ENCODE results near the gene GRHPR. TPM values are rescaled to one million over a fixed set of nuclear protein-coding genes. Genes with fewer than 3 reads are reported as not detected.

The GRHPR gene
- total and polyA plus RNA-seq, 10 of the 15 experiments (the other 5 are each of a cell fraction or from before 2014, with no cell fraction given): 52.4 to 194 (median 126) TPM

DNA sequence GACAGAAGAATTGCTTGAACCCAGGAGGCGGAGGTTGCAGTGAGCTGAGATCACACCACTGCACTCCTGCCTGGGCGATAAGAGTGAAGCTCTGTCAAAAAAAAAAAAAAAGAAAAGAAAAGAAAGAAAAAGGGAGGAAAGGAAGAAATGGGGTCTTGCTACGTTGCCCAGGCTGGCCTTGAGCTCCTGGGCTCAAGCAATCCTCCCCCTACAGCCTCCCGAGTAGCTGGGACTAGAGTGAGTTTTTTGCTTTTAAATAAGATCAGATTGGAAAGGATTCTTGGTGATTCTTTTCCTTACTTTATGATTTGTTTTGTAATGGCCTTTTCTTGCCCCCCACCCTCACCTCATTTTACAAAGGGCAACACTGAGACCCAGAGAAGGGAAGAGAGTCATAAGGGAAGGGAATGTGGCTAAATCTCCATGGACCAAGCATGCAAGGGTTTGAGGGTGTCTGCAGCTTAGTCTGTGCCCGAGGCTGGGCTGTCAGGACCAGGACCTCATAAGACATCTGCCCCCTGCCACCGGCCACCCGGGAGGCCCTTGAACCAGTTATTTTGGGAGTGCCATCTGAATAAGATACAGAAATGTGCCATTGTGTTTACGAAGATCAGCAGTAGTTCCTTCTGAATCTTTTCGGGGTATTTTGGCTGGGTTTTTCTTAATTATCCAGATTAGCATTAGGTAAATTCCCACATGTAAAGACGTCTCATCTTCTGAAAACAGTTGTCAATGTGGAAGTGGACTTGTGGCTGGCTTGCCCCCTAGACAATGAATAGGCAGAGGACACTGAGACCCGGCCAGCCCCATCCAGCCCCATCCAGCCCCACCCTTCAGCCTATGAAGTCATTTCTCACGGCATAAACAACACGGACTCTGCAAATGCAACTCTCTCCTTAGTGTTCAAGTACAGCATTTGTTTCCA lies 44.5 kb upstream of the GRHPR start (continued):
- no peak for TF ChIP-seq MTA3 (IDR thresholded peaks at IDR 0.05; ENCODE audit: borderline replicate concordance, low read length)
- TF ChIP-seq RFX5 (IDR thresholded peaks at IDR 0.05; ENCODE audit: low read depth, low read length): no peak
- TF ChIP-seq MEF2B (IDR thresholded peaks at IDR 0.05; ENCODE audit: partially characterized antibody, poor library complexity, severe bottlenecking): peak; percentile 64
- TF ChIP-seq, protein P1, sequence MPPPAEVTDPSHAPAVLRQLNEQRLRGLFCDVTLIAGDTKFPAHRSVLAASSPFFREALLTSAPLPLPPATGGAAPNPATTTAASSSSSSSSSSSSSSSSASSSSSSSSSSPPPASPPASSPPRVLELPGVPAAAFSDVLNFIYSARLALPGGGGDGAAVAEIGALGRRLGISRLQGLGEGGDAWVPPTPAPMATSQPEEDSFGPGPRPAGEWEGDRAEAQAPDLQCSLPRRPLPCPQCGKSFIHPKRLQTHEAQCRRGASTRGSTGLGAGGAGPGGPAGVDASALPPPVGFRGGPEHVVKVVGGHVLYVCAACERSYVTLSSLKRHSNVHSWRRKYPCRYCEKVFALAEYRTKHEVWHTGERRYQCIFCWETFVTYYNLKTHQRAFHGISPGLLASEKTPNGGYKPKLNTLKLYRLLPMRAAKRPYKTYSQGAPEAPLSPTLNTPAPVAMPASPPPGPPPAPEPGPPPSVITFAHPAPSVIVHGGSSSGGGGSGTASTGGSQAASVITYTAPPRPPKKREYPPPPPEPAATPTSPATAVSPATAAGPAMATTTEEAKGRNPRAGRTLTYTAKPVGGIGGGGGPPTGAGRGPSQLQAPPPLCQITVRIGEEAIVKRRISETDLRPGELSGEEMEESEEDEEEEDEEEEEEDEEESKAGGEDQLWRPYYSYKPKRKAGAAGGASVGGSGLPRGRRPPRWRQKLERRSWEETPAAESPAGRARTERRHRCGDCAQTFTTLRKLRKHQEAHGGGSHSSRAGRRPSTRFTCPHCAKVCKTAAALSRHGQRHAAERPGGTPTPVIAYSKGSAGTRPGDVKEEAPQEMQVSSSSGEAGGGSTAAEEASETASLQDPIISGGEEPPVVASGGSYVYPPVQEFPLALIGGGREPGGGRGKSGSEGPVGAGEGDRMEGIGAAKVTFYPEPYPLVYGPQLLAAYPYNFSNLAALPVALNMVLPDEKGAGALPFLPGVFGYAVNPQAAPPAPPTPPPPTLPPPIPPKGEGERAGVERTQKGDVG (CRISPR knock-in tag; IDR thresholded peaks at IDR 0.05): no peak
- peak; percentile 77; the same call in 1 of the 2 replicates for TF ChIP-seq ZBED1 (IDR thresholded peaks at IDR 0.05; ENCODE audit: borderline replicate concordance)
- no peak for TF ChIP-seq CEBPB (IDR thresholded peaks at IDR 0.05; ENCODE audit: borderline replicate concordance in 1 of 2, low read depth in 2 of 2, low read length in 2 of 2)
- TF ChIP-seq IRF4 (IDR thresholded peaks at IDR 0.05; ENCODE audit: low read depth, low read length): 0 out of 2 replicates have a peak, but pooled peaks have one; percentile 7
- TF ChIP-seq STAT1 (conservative IDR thresholded peaks at IDR 0.05): no peak
- TF ChIP-seq MEF2A (IDR thresholded peaks at IDR 0.05; ENCODE audit: insufficient read depth, low read depth, low read length): no peak
- TF ChIP-seq DPF2 (IDR thresholded peaks at IDR 0.05): no peak
- TF ChIP-seq CBX5 (IDR thresholded peaks at IDR 0.05; ENCODE audit: low read depth): no peak
- no peak for TF ChIP-seq CEBPZ (IDR thresholded peaks at IDR 0.05; ENCODE audit: low read depth, low read length)
- no peak for TF ChIP-seq RAD51 (IDR thresholded peaks at IDR 0.05)
- TF ChIP-seq BCLAF1 (IDR thresholded peaks at IDR 0.05): no peak
- no peak for TF ChIP-seq HDAC6 (IDR thresholded peaks at IDR 0.05; ENCODE audit: unreplicated experiment)
- no peak for TF ChIP-seq BMI1 (IDR thresholded peaks at IDR 0.05; ENCODE audit: borderline replicate concordance)
- TF ChIP-seq RB1 (IDR thresholded peaks at IDR 0.05; ENCODE audit: borderline replicate concordance): no peak
- TF ChIP-seq EGR1 (IDR thresholded peaks at IDR 0.05; ENCODE audit: borderline replicate concordance in 1 of 2, low read depth in 2 of 2, low read length in 2 of 2): no peak
- TF ChIP-seq KAT2A (conservative IDR thresholded peaks at IDR 0.05; ENCODE audit: control insufficient read depth, low read depth, low read length): no peak
- no peak for TF ChIP-seq PML (IDR thresholded peaks at IDR 0.05; ENCODE audit: low read length)
- no peak for TF ChIP-seq HDAC2 (IDR thresholded peaks at IDR 0.05)

All from GM12878 (cell line).